ENCODE data around the gene DCXR. TPM values are rescaled to one million over a fixed set of nuclear protein-coding genes. Genes with fewer than 3 reads are reported as not detected.

Gene DCXR
- total RNA-seq, 4 donors from 2014 or later = 89.1 to 162 (median 135) TPM

DNA sequence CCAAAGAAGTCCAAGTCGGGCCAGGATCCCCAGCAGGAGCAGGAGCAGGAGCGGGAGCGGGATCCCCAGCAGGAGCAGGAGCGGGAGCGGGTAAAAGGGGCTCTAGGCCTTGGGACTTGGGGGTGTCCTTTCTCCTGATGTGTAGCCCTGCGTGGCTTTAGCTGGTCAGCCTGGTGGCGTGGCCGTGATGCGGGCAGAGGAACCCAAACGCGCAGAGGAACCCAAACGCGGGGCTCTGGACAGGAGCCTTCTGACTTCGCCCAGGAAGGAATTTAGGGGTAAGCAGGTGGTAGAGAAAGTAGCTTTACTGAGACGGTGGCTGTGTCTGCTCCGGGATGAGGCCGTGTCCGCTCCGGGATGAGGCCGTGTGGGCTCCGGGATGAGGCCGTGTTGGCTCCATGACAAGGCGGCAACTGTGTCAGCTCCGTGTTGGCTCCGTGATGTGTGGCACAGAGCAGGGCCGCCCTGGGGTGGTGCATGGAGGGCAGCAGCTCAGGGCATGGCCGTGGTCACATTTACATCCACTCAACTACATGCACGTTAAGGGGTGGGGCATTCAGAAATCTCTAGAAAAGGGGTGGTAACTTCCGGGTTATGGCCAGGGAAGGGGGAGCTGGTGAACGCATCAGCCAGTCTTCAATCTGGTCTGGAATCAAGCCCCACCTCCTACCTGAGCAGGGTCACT is 40.6 kb downstream of the DCXR start:
- TF ChIP-seq POLR2A (IDR thresholded peaks at IDR 0.05) (no peak), CTCF (IDR thresholded peaks at IDR 0.05) (no peak)
- Histone ChIP-seq H3K36me3 (peaks cover 0 to 41% (median 0%) of the 10 kb centered on the region in 3 donors), H3K9me3 (no peaks in the 10 kb centered on the region), H3K4me1 (peaks cover 11 to 42% (median 12%) of the 10 kb centered on the region in 3 donors), H3K27ac (no peak overlapping the region), H3K27me3 (no peaks in the 10 kb centered on the region), H3K4me3 (no peak overlapping the region)
- intact Hi-C loops (cut with DNase I) = no loop called here
- WGBS, 2 donors = 95 to 98% methylated on average over 5 to 15 of the region's 30 CpGs
- DNase-seq = no peak

DNA sequence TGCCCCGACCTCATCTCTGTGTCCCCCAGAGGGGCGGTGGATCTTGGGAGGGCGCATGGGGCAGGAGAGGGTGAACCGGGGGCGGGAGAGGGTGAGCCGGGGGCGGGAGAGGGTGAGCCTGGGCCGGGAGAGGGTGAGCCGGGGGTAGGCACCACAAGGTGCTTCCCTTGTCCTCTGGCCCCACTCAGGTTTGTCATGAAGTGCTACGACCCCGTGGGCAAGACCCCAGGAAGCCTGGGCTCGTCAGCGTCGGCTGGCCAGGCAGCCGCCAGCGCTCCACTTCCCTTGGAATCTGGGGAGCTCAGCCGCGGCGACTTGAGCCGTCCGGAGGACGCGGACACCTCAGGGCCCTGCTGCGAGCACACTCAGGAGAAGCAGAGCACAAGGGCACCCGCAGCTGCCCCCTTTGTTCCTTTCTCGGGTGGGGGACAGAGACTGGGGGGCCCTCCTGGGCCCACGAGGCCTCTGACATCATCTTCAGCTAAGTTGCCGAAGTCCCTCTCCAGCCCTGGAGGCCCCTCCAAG is 41.2 kb downstream of the DCXR start:
- H3K4me1 ChIP-seq = peaks cover 16 to 48% (median 17%) of the 10 kb centered on the region in 3 donors
- TF ChIP-seq CTCF (IDR thresholded peaks at IDR 0.05) (no peak), POLR2A (IDR thresholded peaks at IDR 0.05) (no peak)
- H3K4me3 ChIP-seq = no peak overlapping the region
- no peaks in the 10 kb centered on the region for H3K9me3 ChIP-seq
- peaks cover 0 to 41% (median 0%) of the 10 kb centered on the region in 3 donors for H3K36me3 ChIP-seq
- 60 to 85% methylated on average over 1 to 5 of the region's 28 CpGs for WGBS, 2 donors
- no peak overlapping the region for H3K27ac ChIP-seq
- intact Hi-C loops (cut with DNase I) = no loop called here
- no peak for DNase-seq
- no peaks in the 10 kb centered on the region for H3K27me3 ChIP-seq

DNA sequence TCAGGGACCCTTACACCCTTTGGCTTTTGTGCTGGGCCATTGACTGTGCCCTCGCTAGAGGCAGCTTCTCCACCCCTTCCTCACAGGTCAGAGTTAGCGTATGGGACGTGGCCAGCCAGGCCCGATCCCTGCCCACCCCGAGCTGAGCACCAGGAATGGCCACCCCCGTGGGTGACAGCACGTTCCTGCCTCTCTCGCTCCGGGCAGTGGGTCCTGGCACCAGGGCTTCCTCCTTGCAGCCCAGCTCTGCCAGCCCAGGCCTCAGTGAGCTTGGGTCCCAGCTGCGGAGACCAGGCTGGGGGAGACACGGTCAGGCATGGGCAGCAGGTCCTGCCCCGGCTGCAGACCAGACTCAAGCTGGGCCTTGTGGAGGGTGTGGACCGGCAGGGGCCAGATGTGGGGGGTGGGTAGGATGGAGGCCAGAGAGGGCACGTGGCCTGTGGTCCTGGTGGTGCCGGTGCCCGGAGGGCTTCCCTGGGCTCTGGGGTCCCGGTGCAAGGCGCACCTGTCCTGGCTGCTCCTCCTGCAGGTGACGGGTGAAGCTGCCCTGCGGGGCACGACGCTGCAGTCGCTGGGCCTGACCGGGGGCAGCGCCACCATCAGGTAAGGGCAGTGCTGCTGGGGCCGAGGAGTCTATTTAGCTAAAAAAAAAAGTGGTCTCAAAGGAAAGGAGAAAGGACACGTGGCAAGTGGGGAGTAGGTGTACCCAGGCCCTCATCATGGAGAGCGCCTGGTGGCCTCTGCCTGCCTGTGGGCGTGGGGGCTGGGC is 41.9 kb downstream of the DCXR start:
- TF ChIP-seq POLR2A (IDR thresholded peaks at IDR 0.05) = no peak
- TF ChIP-seq CTCF (IDR thresholded peaks at IDR 0.05) = no peak
- H3K4me3 ChIP-seq = no peak overlapping the region
- peaks cover 19 to 48% (median 22%) of the 10 kb centered on the region in 3 donors for H3K4me1 ChIP-seq
- 96 to 98% methylated on average over 4 to 15 of the region's 29 CpGs for WGBS, 2 donors
- H3K9me3 ChIP-seq = no peaks in the 10 kb centered on the region
- H3K36me3 ChIP-seq = peaks cover 0 to 41% (median 0%) of the 10 kb centered on the region in 3 donors
- intact Hi-C loops (cut with DNase I) = no loop called here
- DNase-seq = no peak
- no peak overlapping the region for H3K27ac ChIP-seq
- H3K27me3 ChIP-seq = no peaks in the 10 kb centered on the region

GRCh38 chr17:81994593-81995462 is 42.7 kb downstream of the DCXR start:
- Histone ChIP-seq H3K4me3 (no peak overlapping the region), H3K9me3 (no peaks in the 10 kb centered on the region), H3K27ac (no peak overlapping the region), H3K27me3 (no peaks in the 10 kb centered on the region), H3K4me1 (peaks cover 19 to 44% (median 22%) of the 10 kb centered on the region in 3 donors), H3K36me3 (peaks cover 0 to 41% (median 0%) of the 10 kb centered on the region in 3 donors)
- DNase-seq = no peak
- 82 to 83% methylated on average over 12 to 25 of the region's 39 CpGs for WGBS, 2 donors
- intact Hi-C loops (cut with DNase I) = no loop called here
- TF ChIP-seq POLR2A (IDR thresholded peaks at IDR 0.05) (no peak), CTCF (IDR thresholded peaks at IDR 0.05) (no peak)

All from esophagus squamous epithelium (tissue), 5 donors.